ENCODE measurements around the gene NSMCE1.

NSMCE1 gene

DNA sequence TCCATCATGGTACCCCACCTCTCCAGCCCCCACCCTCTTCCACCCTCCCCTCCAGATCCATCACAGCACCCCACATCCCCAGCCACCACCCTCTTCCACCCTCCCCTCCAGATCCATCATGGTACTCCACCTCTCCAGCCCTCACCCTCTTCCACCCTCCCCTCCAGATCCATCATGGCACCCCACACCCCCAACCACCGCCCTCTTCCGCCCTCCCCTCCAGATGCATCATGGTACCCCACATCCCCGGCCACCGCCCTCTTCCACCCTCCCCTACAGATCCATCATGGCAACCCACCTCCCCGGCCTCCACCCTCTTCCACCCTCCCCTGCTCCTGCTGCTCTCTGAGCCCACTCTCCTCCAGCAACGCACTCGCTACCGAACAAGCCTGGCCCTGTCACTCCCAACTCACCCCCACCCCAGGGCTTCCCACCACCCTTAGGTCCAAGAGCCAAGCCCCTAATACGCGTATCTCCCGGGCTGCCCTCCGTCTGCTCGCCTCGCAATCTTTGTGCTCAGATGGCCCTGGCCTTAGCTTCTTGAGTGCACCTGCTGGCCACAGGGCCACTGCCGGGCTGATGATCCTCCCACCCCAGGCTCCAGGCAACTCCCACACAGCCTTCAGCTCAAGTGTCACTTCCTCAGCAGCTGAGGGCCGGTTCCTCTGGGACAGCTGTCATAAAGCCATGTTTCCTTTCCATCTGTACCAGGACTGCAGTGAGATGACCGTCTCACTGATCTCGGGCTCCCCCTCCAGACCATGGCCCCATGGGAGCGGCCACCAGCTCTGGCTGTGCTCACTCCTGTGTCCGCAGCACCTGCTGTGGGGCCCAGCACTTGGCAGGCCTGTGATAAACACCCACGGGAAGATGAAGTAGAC, 39.7 kb downstream of the NSMCE1 start:
- no peak for DNase-seq

DNA sequence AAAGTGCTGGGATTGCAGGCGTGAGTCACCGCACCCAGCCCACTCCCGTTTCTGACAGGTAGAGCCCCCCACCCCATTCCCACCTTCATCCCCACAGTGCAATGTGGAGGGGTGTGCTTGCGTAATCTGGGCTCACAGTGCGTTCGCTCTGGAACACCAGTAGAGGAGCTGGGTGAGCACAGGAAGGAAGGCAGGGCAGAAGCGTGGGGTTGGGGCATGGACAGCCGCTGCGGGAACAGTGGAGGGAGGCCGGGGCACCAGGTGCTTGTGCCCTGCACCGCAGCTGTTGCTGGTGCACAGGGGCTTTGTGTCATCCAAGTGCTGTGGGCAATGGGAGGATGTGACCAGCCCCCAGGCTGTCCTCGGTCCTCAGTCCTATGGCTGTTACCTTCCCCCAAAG, 40.5 kb downstream of the NSMCE1 start:
- no peak for DNase-seq

DNA sequence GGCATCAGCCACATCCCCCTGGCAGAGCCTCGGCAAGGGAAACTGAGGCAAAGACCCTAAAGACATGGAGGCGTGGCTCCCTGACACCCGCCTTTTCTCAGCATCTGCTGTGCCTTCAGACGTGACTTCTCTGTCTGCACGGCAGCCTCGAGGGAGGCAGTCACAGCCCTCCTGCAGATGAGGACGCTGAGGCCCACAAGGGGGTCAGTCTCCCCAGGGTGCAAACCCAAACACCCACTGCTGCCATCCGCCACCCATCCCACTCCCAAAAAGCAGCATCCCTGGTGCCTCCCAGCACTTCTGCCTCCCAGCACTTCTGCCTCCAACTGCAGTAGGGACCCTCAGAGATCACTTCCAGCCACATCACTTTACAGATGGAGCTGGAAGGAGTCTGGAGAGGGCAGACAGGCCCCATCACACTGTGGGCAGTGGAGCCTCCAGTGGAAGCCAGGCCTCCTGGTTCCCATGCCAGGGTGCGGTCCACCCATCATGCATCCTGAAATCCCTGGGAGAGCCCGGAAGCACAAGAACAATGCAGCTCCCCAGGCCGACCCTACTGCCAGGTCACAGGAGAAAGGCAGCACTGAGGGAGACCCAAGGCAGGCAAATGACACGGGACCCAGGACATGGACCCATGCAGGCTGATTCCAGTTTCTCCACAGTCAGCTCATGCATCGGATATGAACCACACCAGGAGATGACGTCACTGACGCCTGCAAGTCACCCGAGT, 41.4 kb downstream of the NSMCE1 start:
- DNase-seq, result no peak

DNA sequence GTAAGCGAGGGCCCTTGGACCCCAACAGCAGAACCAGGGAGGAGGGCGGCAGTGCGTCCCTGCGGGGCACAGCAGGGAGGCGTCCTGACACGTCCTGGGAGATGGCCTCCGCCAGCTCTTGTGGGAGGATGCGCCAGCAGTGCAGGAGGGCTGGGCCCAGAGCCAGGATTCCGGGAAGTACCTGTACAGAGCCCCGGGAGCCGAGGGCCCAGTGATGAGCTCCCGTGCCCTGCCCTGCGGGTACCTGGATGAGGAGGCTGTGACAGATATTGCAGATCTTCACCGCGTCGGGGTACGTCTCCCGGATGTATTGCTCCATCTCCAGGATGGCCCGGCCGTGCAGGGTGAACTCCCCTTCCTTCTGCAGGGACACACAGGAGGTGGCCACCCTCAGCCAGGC, 42.1 kb downstream of the NSMCE1 start:
- DNase-seq, result no peak

DNA sequence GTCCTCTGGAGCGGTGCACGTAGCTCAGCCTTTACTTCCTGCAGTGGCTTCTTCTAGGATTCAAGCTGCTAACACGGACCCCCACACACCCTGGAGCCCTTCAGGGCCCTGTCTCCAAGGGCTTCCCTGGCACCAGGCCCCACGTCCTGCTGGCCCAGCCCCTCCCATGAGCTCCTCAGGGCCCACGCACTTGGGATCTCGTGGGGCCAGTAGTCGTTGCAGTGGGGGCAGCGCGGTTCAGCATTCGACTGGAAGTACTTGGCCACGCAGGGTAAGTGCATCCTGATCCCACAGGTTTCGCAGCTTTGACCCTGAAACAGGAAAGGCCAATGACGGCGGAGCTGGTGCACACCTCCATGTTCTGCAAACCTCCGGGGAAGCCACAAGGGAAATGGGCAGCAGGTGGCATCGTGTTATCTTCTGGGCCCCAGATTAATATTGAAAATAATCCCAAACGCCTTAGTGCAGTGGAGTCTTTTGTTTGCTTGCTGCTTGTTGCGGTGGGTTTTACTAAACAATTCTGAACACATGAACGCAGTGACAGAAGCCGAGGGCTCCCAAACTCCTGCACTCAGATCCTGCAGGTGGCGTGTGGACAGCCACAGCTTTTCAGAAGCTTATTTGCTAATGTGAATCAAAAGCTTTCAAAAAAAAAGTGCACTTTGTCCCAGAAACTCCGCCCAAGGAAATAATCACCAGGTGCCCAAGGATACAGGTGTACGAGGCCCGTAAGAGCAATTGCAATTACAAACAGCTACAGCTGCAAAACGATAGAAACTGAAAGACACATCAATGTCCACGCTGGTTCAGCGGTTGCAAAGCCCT, 42.8 kb downstream of the NSMCE1 start:
- DNase-seq, result no peak

DNA sequence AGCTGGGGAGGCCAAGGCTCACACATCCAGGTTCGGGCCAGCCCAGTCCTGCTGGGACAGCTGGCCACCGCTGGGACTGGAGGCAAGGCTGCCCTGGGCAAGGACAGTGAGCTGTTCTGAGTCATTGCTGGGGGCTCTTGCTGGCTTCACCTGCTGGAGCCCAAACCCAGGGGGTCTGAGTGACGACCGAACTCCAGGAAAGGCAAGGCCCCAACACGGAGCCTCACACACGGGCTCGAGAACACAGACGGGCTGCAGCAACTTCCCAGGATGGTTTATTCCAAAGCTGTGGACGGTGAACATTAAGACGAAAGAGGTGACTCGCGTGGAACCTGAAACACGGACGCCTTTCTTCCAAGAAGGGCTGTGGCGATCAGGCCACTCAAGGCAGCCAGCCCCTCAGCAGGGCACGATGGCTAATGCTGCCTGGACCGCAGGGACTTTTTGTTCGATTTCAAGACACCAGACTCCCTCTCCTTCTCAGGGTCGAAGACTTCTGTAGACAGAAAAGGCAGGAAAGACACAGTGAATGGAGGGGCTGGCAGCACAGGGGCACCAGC, 43.8 kb downstream of the NSMCE1 start:
- DNase-seq, result no peak

DNA sequence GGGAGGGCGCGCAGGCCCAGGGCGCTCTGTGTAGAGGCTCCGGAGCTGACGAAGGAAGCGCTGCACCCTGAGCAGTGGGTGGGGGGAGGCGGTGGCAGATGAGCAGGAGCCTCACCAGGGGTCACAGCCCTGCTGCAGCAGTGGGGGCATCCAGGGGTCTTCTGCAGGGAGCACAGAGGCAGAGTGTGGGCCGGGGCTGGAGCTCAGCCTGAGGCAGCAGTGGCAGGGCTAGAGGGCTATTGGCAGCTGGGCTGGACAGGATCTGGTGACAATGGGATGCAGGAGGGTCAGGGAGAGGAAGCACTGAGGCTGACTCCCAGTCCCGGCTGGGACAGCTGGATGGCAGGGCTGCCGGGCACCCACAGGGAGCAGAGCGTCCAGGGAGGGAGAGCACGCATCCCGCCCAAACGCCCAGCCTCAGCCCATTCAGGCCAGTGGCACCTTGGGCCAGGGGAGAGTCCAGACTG, 44.3 kb downstream of the NSMCE1 start:
- DNase-seq, result no peak

DNA sequence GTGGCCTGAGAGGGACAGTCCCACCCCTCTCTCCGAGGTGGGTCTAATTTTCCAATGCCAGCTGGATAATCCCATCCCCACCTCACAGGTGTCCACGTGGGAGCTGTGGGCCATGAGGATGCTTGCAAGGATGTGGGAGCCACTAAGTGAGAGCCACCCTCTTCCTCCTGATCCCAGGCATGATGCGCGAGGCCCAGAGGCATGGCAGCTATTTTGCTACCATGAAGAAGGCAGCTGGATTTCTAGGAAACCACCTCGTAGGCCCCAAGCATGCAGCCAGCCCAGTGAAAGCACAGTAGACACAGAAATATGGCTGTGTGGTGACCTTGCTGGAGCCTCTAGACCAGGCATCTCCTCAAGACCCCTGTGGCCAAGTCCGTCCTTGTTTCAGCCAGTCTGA, 44.9 kb downstream of the NSMCE1 start:
- DNase-seq, result no peak

DNA sequence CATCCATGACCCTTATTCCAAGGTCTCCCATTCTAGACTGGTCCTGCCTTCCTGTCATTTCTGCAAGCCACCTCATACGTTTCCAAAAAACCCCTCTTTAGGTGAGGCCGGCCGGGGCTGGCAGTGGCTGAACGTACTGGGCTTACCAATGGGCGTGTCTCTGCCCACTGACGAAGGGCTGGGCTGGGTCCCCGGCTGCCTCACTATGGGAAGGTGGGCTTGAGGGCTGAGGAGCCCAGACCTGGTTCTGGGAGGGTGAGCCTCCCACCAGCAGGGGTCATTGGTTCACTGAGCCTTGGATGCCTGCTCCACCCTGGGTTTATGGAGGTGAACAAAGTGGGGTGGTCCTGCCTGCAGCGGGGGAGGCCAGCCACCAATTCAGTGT, 45.4 kb downstream of the NSMCE1 start:
- no peak for DNase-seq

DNA sequence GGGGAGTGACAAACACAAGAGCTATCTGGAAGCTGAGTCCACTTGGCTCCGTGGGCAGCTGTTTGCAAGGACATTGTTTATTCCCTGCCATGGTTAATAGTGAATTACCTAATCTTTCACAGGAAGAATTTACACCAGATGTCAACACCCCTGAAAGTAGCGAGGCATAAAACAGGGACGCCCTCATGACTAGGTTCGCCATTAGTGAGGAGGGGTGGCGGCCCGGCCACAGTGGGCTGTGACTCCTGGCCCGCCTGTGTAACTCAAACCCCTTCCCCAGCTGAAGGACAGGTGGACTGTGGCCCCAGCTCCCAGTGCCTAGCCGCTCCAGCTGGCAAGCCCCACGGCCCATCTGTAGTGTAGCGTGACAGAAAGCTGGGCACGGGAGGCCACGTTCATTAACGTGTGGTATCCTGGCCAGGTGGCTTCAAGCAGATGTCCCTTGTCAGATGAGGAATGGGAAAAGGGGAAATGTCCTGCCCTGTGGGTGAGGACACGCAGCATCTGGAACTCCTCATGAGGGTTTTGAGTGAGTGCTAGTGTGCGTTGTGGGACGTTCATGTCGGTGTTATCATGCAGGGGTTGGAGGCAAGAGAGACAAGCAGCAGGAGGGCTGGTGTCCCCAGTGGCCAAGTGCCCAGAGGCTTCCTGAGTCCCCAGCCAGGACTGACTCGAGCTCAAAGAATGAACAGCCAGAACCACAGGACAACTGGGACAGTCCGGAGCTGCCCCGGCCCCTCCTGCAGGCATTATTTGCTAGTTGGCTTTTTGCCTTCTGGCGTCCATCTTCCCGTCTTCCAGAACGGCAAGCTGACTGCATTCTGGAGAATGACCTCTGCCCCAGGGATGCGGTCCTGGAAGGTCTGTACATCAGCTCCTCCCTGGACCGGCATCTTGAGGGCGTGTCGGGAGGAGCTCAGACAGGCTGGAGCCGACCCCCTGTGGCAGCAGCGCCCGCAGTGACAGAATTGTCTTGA, 46.0 kb downstream of the NSMCE1 start:
- DNase-seq, result no peak

DNA sequence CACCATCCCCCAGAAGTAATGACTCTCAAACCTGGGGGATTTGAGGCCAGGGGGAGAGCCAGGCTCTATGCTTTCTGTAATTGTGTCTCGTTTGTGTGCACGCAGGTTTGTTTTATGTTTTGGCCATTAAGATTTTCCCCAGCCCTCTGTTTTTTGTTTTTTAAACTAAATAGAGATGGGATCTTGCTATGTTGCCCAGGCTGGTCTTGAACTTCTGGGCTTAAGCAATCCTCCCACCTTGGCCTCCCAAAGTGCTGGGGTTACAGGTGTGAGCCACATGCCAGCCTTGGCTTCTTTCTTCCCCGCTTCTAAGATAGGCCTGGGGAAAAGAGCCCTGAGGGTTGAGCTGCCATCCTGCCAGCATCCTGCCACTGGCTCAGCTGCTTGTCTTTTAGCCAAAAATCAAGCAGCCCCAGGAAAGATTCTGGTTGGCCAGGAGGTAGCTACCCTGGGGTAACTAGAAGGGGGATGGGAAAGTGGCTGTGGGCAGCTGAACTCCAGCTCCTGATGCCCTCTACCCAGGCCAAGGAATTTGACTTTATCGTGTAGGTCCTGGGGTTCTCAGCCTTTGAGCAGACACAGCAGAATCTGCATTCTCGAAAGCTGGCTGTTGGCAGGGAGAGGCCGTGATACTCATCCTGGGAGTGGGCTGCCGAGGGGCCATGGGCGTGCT, 46.9 kb downstream of the NSMCE1 start:
- no peak for DNase-seq

DNA sequence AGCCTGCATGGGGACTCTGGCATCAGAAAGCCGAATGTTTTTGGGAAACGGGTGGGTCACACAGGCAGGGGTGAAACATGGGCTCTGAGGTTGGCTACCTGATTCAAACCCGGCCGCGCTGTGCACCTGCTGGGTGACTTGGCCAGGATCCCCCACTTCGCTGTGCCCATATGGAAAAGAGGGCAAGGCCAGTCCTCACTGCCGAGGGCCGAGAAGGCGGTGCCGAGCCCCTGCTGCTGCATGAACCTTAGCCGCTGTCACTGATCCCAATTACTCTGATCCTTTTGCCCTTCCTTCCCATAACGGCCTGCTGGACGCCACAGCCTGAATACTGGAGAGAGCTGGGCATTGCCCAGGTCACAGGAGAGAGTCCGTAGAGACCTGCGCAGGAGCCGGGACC, 47.6 kb downstream of the NSMCE1 start:
- DNase-seq, result no peak

DNA sequence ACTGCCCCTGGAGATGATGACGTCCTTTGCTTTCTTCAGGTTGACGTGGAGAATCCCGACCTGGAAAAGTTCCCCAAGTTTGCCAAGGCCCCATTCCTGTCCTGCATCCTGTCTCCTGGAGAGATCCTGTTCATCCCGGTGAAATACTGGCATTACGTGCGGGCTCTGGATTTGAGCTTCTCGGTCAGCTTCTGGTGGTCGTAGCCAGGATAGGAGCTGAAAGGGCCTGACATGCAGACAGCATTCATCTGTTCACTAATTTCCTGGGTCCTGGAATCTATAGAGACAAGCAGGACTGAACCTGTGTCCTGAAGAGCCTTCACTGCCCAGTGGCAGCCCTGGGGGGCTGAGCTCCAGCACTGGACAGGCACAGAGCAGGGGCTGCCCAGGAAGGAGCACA, 48.0 kb downstream of the NSMCE1 start:
- DNase-seq, result no peak

DNA sequence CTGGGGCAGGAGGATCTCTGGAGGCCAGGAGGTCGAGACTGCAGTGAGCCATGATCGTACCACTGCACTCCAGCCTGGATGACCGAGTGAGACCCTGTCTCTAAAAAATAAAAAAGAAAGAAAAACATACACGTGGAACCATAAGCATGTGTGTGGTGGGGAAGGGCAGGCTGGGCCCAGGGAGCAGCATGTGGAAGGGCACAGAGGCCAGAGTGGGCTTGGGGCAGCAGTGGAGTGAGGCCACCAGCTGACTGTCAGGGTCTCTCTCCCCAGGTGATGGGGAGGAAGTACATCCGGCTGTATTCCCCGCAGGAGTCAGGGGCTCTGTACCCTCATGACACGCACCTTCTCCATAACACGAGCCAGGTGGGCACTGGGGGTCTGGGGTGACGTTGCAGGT, 48.5 kb downstream of the NSMCE1 start:
- DNase-seq, result no peak

DNA sequence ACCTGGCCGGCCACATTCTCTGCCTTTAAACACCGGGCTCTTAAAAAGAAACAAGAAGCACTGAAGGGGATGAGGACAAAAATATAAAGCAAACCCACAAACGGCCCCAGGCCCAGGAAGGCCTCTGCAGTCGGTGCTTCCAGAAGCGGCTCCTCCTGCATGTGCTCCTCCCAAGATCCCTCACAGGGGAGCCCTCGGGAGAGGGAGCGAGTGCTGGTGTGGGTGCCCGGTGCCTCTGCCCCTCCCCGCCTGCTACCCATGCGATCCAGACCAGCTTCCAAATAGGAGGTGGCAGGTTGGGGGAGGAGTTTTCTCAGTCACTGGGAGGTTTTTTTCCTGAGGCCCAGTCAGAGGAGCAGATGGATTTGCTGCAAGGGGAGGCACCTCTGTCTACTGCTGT, 49.4 kb downstream of the NSMCE1 start:
- DNase-seq, result no peak

DNA sequence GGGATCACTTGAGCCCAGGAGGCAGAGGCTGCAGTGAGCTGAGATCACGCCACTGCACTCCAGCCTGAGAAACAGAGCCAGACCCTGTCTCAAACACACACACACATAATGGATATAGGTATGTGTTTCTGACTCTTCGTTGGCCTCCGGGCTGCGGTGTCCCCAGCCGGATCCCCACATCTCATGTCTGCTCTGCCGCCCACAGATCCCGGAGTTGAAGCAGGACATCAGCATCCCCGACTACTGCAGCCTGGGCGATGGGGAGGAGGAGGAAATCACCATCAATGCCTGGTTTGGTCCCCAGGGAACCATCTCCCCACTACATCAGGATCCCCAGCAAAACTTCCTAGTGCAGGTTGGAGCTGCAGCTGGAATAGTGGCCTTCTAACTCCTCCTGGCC, 49.8 kb downstream of the NSMCE1 start:
- no peak for DNase-seq

DNA sequence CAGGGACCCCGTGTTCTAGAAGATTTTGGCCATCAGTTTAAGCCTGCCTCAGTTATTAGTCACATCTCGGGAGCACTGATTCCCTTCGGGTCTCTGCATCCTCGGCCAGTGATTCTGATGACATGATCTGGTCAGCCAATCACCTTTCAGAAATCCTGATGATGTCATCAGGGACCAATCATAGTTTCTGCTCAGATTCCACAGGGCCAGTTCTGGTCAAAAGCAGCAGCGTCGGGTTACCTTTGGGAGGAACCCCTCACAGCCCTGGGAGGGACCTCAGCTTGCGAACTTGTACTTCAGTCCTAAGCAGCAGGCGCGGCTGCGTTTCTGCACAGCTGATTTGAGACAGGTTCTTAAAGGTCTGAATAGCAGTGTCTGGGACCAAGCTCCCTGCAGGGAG, 51.3 kb downstream of the NSMCE1 start:
- DNase-seq, result no peak

DNA sequence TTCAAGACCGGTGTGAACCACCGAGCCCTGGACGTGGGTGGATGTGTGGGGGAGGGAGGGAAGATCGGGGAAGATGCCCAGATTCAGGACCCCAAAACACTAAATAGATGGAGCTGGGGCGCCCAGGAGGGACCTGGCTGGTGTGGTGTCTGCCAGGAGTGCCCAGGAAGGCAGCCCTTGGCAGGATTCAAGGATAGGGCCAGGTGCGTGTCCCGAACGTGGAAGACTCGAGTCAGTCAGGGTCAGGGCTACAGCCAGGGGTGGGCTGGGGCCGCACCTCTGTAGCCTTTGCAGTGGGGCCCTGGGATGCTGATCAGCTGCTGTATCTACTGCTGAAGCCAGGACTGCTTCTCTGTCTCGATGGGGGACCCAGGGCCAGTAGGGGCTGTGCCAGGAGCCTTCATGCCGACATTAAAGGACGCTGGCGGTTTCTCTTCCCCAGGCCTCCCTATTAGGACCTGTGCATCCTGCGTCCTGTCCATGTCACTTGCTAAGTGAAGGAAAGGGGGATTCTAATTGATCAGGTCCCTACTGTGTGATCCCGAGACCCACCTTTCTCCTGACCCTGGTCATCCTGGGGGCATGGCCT, 52.2 kb downstream of the NSMCE1 start:
- DNase-seq, result no peak

DNA sequence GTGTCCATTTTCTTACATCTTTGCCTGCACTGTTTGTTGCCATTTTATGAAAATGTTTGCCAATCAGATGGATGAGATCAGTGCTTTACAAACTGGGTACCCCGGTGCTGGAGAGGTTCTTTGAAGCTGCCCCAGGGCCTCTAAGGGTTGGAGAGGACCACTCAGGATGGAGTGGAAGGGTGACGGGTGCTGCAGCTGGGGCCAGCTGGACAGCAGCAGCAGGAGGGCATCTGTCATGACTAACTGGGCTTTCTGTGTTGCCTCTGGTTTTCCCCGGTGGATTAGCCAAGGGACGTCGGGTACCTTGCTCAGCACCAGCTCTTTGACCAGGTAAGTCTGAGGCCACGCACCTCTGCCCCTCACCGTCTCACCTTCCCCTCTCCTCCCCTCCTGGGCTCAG, 52.9 kb downstream of the NSMCE1 start:
- no peak for DNase-seq

DNA sequence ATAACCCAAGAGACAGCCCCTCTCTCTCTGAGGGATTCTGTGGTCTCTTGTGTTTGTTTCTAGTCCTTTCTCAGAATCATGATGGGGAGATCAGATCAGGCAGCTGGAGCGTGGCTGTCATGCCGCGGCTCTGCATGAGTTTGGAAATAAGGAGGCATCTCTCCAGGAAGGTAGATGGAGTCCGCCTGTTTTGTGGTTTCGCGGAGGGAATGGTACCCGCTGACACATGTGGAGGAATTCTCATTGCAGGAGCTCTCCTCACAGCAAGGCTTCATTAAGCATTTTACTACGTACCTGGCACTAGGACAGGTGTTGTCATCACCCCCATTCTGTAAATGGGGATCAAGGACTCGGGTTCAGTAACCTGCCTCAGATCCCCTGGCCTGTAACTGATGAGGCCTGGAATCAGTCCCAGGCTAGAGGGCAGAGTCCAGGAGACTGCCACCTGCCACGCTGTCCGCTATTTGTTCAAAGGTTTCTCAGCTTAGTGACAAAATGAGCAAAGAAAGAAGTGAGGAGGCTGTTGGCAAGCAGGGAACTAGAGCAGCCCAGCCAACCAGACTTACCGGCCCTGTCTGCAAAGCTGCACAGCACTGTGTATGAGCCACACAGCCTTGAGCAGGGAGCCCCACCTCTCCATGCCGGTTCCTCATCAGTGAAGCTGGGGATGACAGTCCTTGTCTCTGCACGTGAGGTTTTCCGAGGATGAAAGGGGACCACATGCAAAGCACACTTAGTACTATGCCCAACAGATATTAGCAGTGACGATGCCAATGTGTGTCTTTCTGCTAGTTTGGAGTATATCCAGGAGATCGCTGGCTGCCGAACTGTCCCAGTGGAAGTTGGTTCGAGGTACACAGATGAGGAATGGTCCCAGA, 54.2 kb downstream of the NSMCE1 start:
- DNase-seq, result no peak
